ENCODE measurements around the gene CYP2B6.
"Not testable (repeated sequence)": the region's sequence is repeated elsewhere in the genome, so short reads cannot be mapped to it uniquely, and the experiment has no call there.

CYP2B6 gene

GRCh38 chr19:40968065-40968464 lies 23.0 kb upstream of the CYP2B6 start:
- H3K4me3 Mint-ChIP-seq; H3K9me3 Mint-ChIP-seq; H3K27ac Mint-ChIP-seq; intact Hi-C loops (cut with micrococcal nuclease); H3K4me1 Mint-ChIP-seq (ENCODE audit: low read depth); H3K36me3 Mint-ChIP-seq (ENCODE audit: low read depth): not testable (repeated sequence)
- H3K27me3 Mint-ChIP-seq = peaks cover 23% of the 10 kb centered on the region

DNA sequence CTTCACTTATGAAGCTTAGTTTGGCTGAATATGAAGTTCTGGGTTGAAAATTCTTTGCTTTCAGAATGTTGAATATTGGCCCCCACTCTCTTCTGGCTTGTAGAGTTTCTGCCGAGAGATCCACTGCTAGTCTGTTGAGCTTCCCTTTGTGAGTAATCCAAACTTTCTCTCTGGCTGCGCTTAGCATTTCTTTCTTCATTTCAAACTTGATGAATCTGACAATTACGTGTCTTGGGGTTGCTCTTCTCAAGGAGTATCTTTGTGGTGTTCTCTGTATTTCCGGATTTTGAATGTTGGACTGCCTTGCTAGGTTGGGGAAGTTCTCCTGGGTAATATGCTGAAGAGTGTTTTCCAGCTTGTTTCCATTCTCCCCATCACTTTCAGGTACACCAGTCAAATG lies 21.4 kb upstream of the CYP2B6 start:
- intact Hi-C loops (cut with micrococcal nuclease) = loop anchor here (5.0 kb wide), 1 partner anchor 307 kb away; no protein-coding TSS in a partner anchor
- H3K27me3 Mint-ChIP-seq = peaks cover 21% of the 10 kb centered on the region
- not testable (repeated sequence) for H3K9me3 Mint-ChIP-seq; H3K4me3 Mint-ChIP-seq; H3K27ac Mint-ChIP-seq; H3K4me1 Mint-ChIP-seq (ENCODE audit: low read depth); H3K36me3 Mint-ChIP-seq (ENCODE audit: low read depth)

- H3K4me3 Mint-ChIP-seq; H3K36me3 Mint-ChIP-seq (ENCODE audit: low read depth); H3K27ac Mint-ChIP-seq; H3K9me3 Mint-ChIP-seq; H3K4me1 Mint-ChIP-seq (ENCODE audit: low read depth): not testable (repeated sequence)
- intact Hi-C loops (cut with micrococcal nuclease) = loop anchor here (5.0 kb wide), 1 partner anchor 308 kb away; no protein-coding TSS in a partner anchor
- peaks cover 21% of the 10 kb centered on the region for H3K27me3 Mint-ChIP-seq
These were observed 20.4 kb upstream of the CYP2B6 start for GRCh38 chr19:40970396-40971345.

GRCh38 chr19:40974633-40975037 lies 16.4 kb upstream of the CYP2B6 start:
- H3K9me3 Mint-ChIP-seq = no peaks in the 10 kb centered on the region
- H3K4me1 Mint-ChIP-seq (ENCODE audit: low read depth) = no peaks in the 10 kb centered on the region
- no peaks in the 10 kb centered on the region for H3K36me3 Mint-ChIP-seq (ENCODE audit: low read depth)
- no peak overlapping the region for H3K27ac Mint-ChIP-seq
- intact Hi-C loops (cut with micrococcal nuclease) = loop anchor here (2.0 to 5.0 kb wide), 2 partner anchors 170 to 312 kb away; no protein-coding TSS in a partner anchor
- H3K27me3 Mint-ChIP-seq = peaks cover 33% of the 10 kb centered on the region
- H3K4me3 Mint-ChIP-seq = no peak overlapping the region

GRCh38 chr19:40976134-40976533 lies 14.9 kb upstream of the CYP2B6 start:
- Mint-ChIP-seq H3K27me3 (peaks cover 26% of the 10 kb centered on the region), H3K36me3 (ENCODE audit: low read depth) (no peaks in the 10 kb centered on the region), H3K27ac (no peak overlapping the region), H3K9me3 (no peaks in the 10 kb centered on the region), H3K4me1 (ENCODE audit: low read depth) (no peaks in the 10 kb centered on the region), H3K4me3 (no peak overlapping the region)
- intact Hi-C loops (cut with micrococcal nuclease) = no loop called here

DNA sequence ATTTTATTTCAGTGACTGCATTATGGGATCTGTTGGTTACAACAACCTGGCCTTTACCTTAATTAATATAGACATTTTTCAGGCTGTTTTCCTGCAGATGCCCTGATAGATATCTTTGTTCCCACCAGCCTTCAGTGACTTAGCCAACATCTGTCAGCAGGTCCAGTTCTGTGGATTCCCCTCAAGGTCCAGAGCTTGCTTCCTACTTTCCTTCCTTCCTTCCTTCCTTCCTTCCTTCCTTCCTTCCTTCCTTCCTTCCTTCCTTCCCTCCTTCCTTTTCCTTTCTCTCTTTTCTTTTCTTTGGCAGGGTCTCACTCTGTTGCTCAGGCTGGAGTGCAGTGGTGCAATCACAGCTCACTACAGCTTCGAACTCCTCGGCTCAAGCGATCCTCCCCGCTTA lies 14.4 kb upstream of the CYP2B6 start:
- Mint-ChIP-seq H3K27me3 (peaks cover 28% of the 10 kb centered on the region), H3K4me1 (ENCODE audit: low read depth) (no peaks in the 10 kb centered on the region), H3K4me3 (no peak overlapping the region), H3K9me3 (no peaks in the 10 kb centered on the region), H3K36me3 (ENCODE audit: low read depth) (no peaks in the 10 kb centered on the region), H3K27ac (no peak overlapping the region)
- intact Hi-C loops (cut with micrococcal nuclease) = no loop called here

GRCh38 chr19:40979759-40980158 lies 11.3 kb upstream of the CYP2B6 start:
- H3K27ac Mint-ChIP-seq; H3K36me3 Mint-ChIP-seq (ENCODE audit: low read depth); intact Hi-C loops (cut with micrococcal nuclease); H3K4me1 Mint-ChIP-seq (ENCODE audit: low read depth); H3K9me3 Mint-ChIP-seq; H3K4me3 Mint-ChIP-seq: not testable (repeated sequence)
- peaks cover 34% of the 10 kb centered on the region for H3K27me3 Mint-ChIP-seq

- H3K4me1 Mint-ChIP-seq (ENCODE audit: low read depth); H3K9me3 Mint-ChIP-seq; H3K27ac Mint-ChIP-seq; H3K4me3 Mint-ChIP-seq; H3K36me3 Mint-ChIP-seq (ENCODE audit: low read depth); intact Hi-C loops (cut with micrococcal nuclease): not testable (repeated sequence)
- peaks cover 35% of the 10 kb centered on the region for H3K27me3 Mint-ChIP-seq
These were observed 10.2 kb upstream of the CYP2B6 start for GRCh38 chr19:40980743-40981442.

DNA sequence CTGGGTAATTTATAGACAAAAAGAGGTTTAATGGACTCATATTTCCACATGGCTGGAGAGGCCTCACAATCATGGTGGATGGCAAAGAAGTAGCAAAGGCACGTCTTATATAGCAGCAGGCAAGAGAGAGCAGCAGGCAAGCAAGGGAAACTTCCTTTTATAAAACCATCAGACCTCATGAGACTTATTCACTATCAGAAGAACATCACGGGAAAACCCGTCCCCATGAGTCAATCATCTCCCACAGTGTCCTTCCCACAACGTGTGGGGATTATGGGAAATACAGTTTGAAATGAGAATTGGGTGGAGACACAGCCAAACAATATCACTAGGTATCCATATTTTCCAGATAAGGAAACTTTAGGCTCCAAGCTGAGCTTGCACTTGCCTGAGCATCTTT lies 9.5 kb upstream of the CYP2B6 start:
- no peaks in the 10 kb centered on the region for H3K4me1 Mint-ChIP-seq (ENCODE audit: low read depth)
- peaks cover 33% of the 10 kb centered on the region for H3K27me3 Mint-ChIP-seq
- H3K36me3 Mint-ChIP-seq (ENCODE audit: low read depth) = no peaks in the 10 kb centered on the region
- no peaks in the 10 kb centered on the region for H3K9me3 Mint-ChIP-seq
- H3K27ac Mint-ChIP-seq = no peak overlapping the region
- intact Hi-C loops (cut with micrococcal nuclease) = no loop called here
- no peak overlapping the region for H3K4me3 Mint-ChIP-seq

DNA sequence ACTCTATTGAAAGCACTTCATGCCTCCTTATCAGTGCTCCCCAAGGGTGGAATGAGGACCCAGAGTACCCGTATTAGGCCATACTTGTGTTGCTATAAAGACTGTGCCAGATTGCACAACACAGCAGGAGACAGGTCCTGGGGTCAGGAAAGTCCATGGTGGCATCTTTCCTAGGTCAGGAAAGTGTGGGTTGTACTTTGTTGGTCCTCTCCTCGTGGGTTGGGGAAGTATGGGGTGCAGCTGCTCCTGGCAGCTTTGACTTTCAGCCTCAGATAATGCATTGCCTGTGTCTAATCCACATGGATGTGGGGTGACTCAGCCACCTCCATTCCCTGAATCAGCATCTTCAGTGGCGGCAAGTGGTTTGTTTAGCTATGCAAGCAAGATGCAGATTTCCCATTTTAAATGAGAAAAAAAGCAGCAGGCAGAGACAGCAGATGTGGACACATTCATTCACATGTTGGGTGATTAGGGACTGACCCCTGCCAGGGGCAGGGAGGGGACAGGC lies 8.4 kb upstream of the CYP2B6 start:
- Mint-ChIP-seq H3K4me3 (no peak overlapping the region), H3K4me1 (ENCODE audit: low read depth) (no peaks in the 10 kb centered on the region), H3K36me3 (ENCODE audit: low read depth) (no peaks in the 10 kb centered on the region), H3K9me3 (peaks cover 2% of the 10 kb centered on the region), H3K27ac (no peak overlapping the region), H3K27me3 (peaks cover 28% of the 10 kb centered on the region)
- intact Hi-C loops (cut with micrococcal nuclease) = no loop called here

- Mint-ChIP-seq H3K4me1 (ENCODE audit: low read depth) (no peaks in the 10 kb centered on the region), H3K4me3 (no peak overlapping the region), H3K27ac (no peak overlapping the region), H3K36me3 (ENCODE audit: low read depth) (no peaks in the 10 kb centered on the region), H3K9me3 (peaks cover 14% of the 10 kb centered on the region), H3K27me3 (peaks cover 9% of the 10 kb centered on the region)
- intact Hi-C loops (cut with micrococcal nuclease) = no loop called here
These were observed 1.6 kb upstream of the CYP2B6 start for GRCh38 chr19:40989453-40989852.

DNA sequence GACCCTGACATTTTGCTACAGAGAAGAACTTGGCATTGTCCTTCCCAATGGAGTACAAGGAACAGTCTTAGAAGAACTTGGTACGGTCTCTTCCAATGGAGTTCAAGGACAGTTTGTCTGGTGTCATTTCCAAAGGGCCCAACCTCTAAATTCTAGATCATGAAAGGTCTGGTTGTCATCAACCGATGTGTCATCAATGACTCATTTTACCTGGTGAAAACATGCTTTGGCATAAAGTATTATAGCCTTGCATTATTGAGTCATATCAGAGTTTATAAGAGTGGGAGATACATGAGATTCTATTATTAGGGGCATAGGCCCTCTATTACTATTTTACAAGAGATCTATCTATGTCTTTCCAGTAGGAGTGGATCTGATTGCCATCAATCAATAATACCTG lies 4.3 kb downstream of the CYP2B6 start:
- Mint-ChIP-seq H3K9me3 (no peaks in the 10 kb centered on the region), H3K4me3 (no peak overlapping the region), H3K4me1 (ENCODE audit: low read depth) (no peaks in the 10 kb centered on the region), H3K27me3 (peaks cover 7% of the 10 kb centered on the region), H3K27ac (no peak overlapping the region), H3K36me3 (ENCODE audit: low read depth) (no peaks in the 10 kb centered on the region)
- intact Hi-C loops (cut with micrococcal nuclease) = no loop called here

DNA sequence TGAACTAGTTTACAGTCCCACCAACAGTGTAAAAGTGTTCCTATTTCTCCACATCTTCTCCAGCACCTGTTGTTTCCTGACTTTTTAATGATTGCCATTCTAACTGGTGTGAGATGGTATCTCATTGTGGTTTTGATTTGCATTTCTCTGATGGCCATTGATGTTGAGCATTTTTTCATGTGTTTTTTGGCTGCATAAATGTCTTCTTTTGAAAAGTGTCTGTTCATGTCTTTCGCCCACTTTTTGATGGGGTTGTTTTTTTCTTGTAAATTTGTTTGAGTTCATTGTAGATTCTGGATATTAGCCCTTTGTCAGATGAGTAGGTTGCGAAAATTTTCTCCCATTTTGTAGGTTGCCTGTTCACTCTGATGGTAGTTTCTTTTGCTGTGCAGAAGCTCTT lies 7.9 kb downstream of the CYP2B6 start:
- H3K4me1 Mint-ChIP-seq (ENCODE audit: low read depth); H3K4me3 Mint-ChIP-seq; H3K36me3 Mint-ChIP-seq (ENCODE audit: low read depth); H3K27ac Mint-ChIP-seq; H3K9me3 Mint-ChIP-seq; H3K27me3 Mint-ChIP-seq; intact Hi-C loops (cut with micrococcal nuclease): not testable (repeated sequence)

DNA sequence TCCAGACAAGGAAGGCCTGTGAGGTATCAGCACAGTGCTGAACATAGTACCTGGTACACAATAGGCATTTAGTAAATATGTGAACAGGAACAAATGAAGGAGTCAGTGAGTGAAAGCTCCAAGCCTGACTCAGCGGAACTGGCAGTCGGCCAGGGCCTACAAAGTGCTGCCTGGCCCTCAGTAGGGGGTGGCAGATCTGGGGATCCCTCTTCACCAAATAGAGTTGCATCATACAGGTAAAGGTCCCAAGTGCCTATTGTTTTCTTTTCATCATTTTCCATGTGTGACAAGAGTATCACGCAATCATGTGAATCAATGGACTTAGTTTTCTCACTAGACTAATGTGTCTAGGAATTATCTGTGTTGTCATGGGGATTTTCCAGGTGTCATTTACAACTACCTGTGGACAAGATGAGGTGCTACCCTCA lies 9.2 kb downstream of the CYP2B6 start:
- intact Hi-C loops (cut with micrococcal nuclease) = no loop called here
- H3K36me3 Mint-ChIP-seq (ENCODE audit: low read depth) = no peaks in the 10 kb centered on the region
- no peaks in the 10 kb centered on the region for H3K4me1 Mint-ChIP-seq (ENCODE audit: low read depth)
- H3K9me3 Mint-ChIP-seq = no peaks in the 10 kb centered on the region
- no peak overlapping the region for H3K27ac Mint-ChIP-seq
- peaks cover 7% of the 10 kb centered on the region for H3K27me3 Mint-ChIP-seq
- no peak overlapping the region for H3K4me3 Mint-ChIP-seq
